ENCODE data around the gene DEDD. TPM values are rescaled to one million over a fixed set of nuclear protein-coding genes. Genes with fewer than 3 reads are reported as not detected.

Gene DEDD
- total and polyA plus RNA-seq, 2 of the 13 experiments (the other 11 are each of a cell fraction or from before 2014, with no cell fraction given): 12.6 to 27.8 TPM

GRCh38 chr1:161074676-161075368, 57.6 kb downstream of the DEDD start (continued):
- no peak for TF ChIP-seq FOXO4 (CRISPR knock-in tag; conservative IDR thresholded peaks at IDR 0.05)
- TF ChIP-seq, protein P1, sequence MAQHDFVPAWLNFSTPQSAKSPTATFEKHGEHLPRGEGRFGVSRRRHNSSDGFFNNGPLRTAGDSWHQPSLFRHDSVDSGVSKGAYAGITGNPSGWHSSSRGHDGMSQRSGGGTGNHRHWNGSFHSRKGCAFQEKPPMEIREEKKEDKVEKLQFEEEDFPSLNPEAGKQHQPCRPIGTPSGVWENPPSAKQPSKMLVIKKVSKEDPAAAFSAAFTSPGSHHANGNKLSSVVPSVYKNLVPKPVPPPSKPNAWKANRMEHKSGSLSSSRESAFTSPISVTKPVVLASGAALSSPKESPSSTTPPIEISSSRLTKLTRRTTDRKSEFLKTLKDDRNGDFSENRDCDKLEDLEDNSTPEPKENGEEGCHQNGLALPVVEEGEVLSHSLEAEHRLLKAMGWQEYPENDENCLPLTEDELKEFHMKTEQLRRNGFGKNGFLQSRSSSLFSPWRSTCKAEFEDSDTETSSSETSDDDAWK (CRISPR knock-in tag; IDR thresholded peaks at IDR 0.05): no peak
- no peak for TF ChIP-seq GATAD1 (CRISPR knock-in tag; IDR thresholded peaks at IDR 0.05)
- TF ChIP-seq EEA1 (CRISPR knock-in tag; IDR thresholded peaks at IDR 0.05; ENCODE audit: borderline replicate concordance): no peak
- TF ChIP-seq TEF (CRISPR knock-in tag; IDR thresholded peaks at IDR 0.05): no peak
- TF ChIP-seq ZNF691 (CRISPR knock-in tag; IDR thresholded peaks at IDR 0.05; ENCODE audit: borderline replicate concordance, low read depth): no peak
- no peak for TF ChIP-seq ISL2 (CRISPR knock-in tag; IDR thresholded peaks at IDR 0.05)
- TF ChIP-seq ZNF619 (CRISPR knock-in tag; IDR thresholded peaks at IDR 0.05): no peak
- no peak for TF ChIP-seq FOXK1 (CRISPR knock-in tag; IDR thresholded peaks at IDR 0.05; ENCODE audit: borderline replicate concordance, low read depth)
- no peak for TF ChIP-seq ZNF329 (CRISPR knock-in tag; IDR thresholded peaks at IDR 0.05; ENCODE audit: low read depth)
- TF ChIP-seq THRA (CRISPR knock-in tag; IDR thresholded peaks at IDR 0.05; ENCODE audit: borderline replicate concordance): no peak
- no peak for TF ChIP-seq ATM (IDR thresholded peaks at IDR 0.05; ENCODE audit: borderline replicate concordance)
- no peak for TF ChIP-seq NFIB (CRISPR knock-in tag; IDR thresholded peaks at IDR 0.05; ENCODE audit: borderline replicate concordance)
- TF ChIP-seq ZNF18 (CRISPR knock-in tag; IDR thresholded peaks at IDR 0.05; ENCODE audit: insufficient replicate concordance): no peak
- TF ChIP-seq GTF2F1 (IDR thresholded peaks at IDR 0.05; ENCODE audit: low read length): no peak
- TF ChIP-seq MTA1 (CRISPR knock-in tag; IDR thresholded peaks at IDR 0.05; ENCODE audit: borderline replicate concordance): no peak; the same call in 1 of the 2 replicates
- TF ChIP-seq HBP1 (CRISPR knock-in tag; IDR thresholded peaks at IDR 0.05; ENCODE audit: low read depth): no peak
- no peak for TF ChIP-seq PBX3 (CRISPR knock-in tag; IDR thresholded peaks at IDR 0.05; ENCODE audit: borderline replicate concordance)

Data from HepG2 (cell line).